ENCODE results near the gene ERVK3-1. TPM values are rescaled to one million over a fixed set of nuclear protein-coding genes. Genes with fewer than 3 reads are reported as not detected.

The ERVK3-1 gene
- total RNA-seq, 1 experiment from 2014 or later = 68.4 TPM

DNA sequence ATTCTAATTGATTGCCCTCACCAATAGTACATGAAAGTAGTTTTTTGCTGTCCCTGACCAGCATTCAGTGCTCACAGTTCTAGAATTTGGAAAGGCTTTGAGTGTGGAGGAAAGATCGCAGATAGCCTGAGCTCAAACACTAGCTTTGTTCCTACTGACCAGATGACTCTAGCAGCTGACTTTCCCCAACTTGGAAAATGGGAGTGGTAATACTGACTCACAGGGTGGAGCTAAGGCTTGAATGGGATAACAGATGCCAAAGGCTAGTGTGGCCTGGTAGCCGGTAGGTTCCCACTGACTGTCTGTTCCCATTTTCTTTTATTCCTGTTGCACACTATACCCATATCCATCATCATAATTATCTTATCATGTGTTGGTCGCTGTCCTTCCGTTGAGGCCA is 25.3 kb downstream of the ERVK3-1 start:
- Mint-ChIP-seq H3K4me3 (ENCODE audit: low read depth, unreplicated experiment) (no peak overlapping the region), H3K4me1 (ENCODE audit: low read depth, unreplicated experiment) (peaks cover 16% of the 10 kb centered on the region), H3K9me3 (ENCODE audit: low read depth, unreplicated experiment) (no peaks in the 10 kb centered on the region), H3K27ac (ENCODE audit: unreplicated experiment) (no peak overlapping the region), H3K27me3 (ENCODE audit: unreplicated experiment) (no peaks in the 10 kb centered on the region), H3K36me3 (ENCODE audit: insufficient read depth, unreplicated experiment) (no peaks in the 10 kb centered on the region)
- CTCF ChIA-PET = interaction anchor here (0.5 to 1.0 kb wide), 2 partner anchors 10 to 32 kb away, joined by 4 to 5 read pairs; partner anchors contain the start of gene ZNF497
- intact Hi-C loops (cut with micrococcal nuclease; ENCODE audit: unreplicated experiment) = no loop called here
- TF ChIP-seq, protein P1, sequence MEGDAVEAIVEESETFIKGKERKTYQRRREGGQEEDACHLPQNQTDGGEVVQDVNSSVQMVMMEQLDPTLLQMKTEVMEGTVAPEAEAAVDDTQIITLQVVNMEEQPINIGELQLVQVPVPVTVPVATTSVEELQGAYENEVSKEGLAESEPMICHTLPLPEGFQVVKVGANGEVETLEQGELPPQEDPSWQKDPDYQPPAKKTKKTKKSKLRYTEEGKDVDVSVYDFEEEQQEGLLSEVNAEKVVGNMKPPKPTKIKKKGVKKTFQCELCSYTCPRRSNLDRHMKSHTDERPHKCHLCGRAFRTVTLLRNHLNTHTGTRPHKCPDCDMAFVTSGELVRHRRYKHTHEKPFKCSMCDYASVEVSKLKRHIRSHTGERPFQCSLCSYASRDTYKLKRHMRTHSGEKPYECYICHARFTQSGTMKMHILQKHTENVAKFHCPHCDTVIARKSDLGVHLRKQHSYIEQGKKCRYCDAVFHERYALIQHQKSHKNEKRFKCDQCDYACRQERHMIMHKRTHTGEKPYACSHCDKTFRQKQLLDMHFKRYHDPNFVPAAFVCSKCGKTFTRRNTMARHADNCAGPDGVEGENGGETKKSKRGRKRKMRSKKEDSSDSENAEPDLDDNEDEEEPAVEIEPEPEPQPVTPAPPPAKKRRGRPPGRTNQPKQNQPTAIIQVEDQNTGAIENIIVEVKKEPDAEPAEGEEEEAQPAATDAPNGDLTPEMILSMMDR (IDR thresholded peaks at IDR 0.05; ENCODE audit: unreplicated experiment) = no peak
- no peak for DNase-seq
- no TSS peak for BruUV-seq (replicated peaks)

DNA sequence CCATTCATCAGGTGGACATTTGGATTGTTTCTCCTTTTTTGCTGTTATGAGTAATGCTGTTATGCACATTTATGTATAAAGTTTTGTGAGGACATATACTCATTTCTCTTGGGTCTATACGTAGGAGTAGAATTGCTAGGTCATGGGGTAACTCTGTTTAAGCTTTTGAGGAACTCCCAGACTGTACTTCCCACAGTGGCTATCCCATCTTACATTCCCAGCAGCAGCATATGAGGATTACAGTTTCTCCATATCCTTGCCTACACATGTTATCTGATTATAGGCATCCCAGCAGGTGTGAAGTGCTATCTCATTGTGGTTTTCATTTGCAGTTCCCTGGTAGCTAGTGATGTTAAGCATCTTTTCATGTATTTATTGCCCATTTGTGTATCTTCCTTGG is 27.5 kb downstream of the ERVK3-1 start:
- Mint-ChIP-seq H3K9me3 (ENCODE audit: low read depth, unreplicated experiment) (no peaks in the 10 kb centered on the region), H3K27ac (ENCODE audit: unreplicated experiment) (no peak overlapping the region), H3K4me3 (ENCODE audit: low read depth, unreplicated experiment) (no peak overlapping the region), H3K27me3 (ENCODE audit: unreplicated experiment) (no peaks in the 10 kb centered on the region), H3K4me1 (ENCODE audit: low read depth, unreplicated experiment) (peaks cover 16% of the 10 kb centered on the region), H3K36me3 (ENCODE audit: insufficient read depth, unreplicated experiment) (peaks cover under 1% of the 10 kb centered on the region)
- intact Hi-C loops (cut with micrococcal nuclease; ENCODE audit: unreplicated experiment) = no loop called here
- CTCF ChIA-PET = interaction anchor here (0.6 kb wide), 1 partner anchor 15 kb away, joined by 3 read pairs; no protein-coding TSS in a partner anchor
- DNase-seq = no peak
- BruUV-seq (replicated peaks) = no TSS peak
- TF ChIP-seq, protein P1 (IDR thresholded peaks at IDR 0.05; ENCODE audit: unreplicated experiment) = no peak

DNA sequence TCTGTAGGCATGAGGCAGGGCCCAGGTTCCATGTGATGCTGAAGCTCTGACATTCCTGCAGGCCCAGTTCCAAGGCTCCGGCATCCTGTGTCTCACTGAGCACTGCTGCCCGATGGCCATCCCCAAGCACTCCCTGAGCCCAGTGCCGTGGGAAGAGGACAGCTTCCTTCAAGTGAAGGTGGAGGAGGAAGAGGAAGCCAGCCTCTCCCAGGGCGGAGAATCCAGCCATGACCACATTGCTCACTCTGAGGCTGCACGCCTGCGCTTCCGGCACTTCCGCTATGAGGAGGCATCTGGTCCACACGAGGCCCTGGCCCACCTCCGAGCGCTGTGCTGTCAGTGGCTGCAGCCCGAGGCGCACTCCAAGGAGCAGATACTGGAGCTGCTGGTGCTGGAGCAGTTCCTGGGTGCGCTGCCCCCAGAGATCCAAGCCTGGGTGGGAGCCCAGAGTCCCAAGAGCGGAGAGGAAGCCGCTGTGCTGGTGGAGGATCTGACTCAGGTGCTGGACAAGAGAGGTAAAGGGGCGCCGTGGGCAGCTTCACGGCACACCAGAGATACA is 29.6 kb downstream of the ERVK3-1 start:
- no TSS peak for BruUV-seq (replicated peaks)
- Mint-ChIP-seq H3K27me3 (ENCODE audit: unreplicated experiment) (no peaks in the 10 kb centered on the region), H3K27ac (ENCODE audit: unreplicated experiment) (no peak overlapping the region), H3K4me1 (ENCODE audit: low read depth, unreplicated experiment) (peaks cover 9% of the 10 kb centered on the region), H3K9me3 (ENCODE audit: low read depth, unreplicated experiment) (peaks cover 1% of the 10 kb centered on the region), H3K4me3 (ENCODE audit: low read depth, unreplicated experiment) (no peak overlapping the region), H3K36me3 (ENCODE audit: insufficient read depth, unreplicated experiment) (peaks cover 5% of the 10 kb centered on the region)
- TF ChIP-seq, protein P1 (IDR thresholded peaks at IDR 0.05; ENCODE audit: unreplicated experiment) = no peak
- no peak for DNase-seq
- CTCF ChIA-PET = no interaction called here
- intact Hi-C loops (cut with micrococcal nuclease; ENCODE audit: unreplicated experiment) = no loop called here

DNA sequence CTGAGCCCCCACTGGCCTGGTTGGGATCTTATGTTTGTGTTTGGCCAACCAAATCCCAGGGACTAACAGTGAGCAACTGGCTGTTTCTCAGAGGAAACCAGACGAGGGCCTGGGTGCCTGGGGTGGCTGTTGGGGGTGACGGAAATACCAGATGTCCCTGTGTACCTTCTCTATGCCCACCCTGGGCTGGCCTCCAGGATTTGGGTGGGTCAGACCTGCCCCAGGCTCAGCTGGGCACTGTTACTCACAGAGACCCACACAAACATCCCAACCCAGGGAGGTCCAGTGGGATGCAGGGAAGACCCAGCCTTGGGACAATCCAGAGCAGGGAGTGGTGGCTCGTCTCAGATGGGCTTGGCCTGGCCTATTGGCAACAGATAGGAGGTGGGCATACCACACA is 30.5 kb downstream of the ERVK3-1 start:
- no TSS peak for BruUV-seq (replicated peaks)
- intact Hi-C loops (cut with micrococcal nuclease; ENCODE audit: unreplicated experiment) = no loop called here
- Mint-ChIP-seq H3K4me1 (ENCODE audit: low read depth, unreplicated experiment) (peaks cover 5% of the 10 kb centered on the region), H3K4me3 (ENCODE audit: low read depth, unreplicated experiment) (no peak overlapping the region), H3K27me3 (ENCODE audit: unreplicated experiment) (no peaks in the 10 kb centered on the region), H3K9me3 (ENCODE audit: low read depth, unreplicated experiment) (peaks cover 4% of the 10 kb centered on the region), H3K27ac (ENCODE audit: unreplicated experiment) (no peak overlapping the region), H3K36me3 (ENCODE audit: insufficient read depth, unreplicated experiment) (peaks cover 5% of the 10 kb centered on the region)
- no peak for DNase-seq
- CTCF ChIA-PET = no interaction called here
- TF ChIP-seq, protein P1 (IDR thresholded peaks at IDR 0.05; ENCODE audit: unreplicated experiment) = no peak

Data from Calu3 (cell line).